DND-41 (cell line): ENCODE measurements around the gene CCSER2.
A peak's percentile ranks its signal among the peaks of the same experiment; 100 is the strongest.

ENCODE experiments used
- ATAC-seq: fragments of 200-7000 bp; cut with Tn5 transposase; 3 replicates; pipeline ENCODE4 v1.9.1; 2021; ENCODE audit warnings: low read depth; ENCODE audit not compliant: insufficient read depth
- DNase-seq: peaks from one replicate; pipeline ENCODE4 v3.0.0-alpha.2; 2020
- H2AFZ ChIP-seq: 2 replicates; pipeline ENCODE4 v1.6.0; 2012; ENCODE audit warnings: low read depth, low read length
- H3K27ac ChIP-seq: 2 replicates; pipeline ENCODE4 v1.5.1; 2012; ENCODE audit warnings: low read length, inconsistent platforms
- H3K27me3 ChIP-seq: fragments of 200-600 bp; sonication (generic); 2 replicates; pipeline ENCODE4 v1.6.0; 2012; ENCODE audit warnings: low read length, mild to moderate bottlenecking, inconsistent platforms; ENCODE audit not compliant: insufficient read depth, poor library complexity
- H3K36me3 ChIP-seq: 2 replicates; pipeline ENCODE4 v1.5.1; 2012; ENCODE audit warnings: low read length, inconsistent platforms; ENCODE audit not compliant: insufficient read depth
- H3K4me1 ChIP-seq: 2 replicates; pipeline ENCODE4 v1.5.1; 2012; ENCODE audit warnings: mild to moderate bottlenecking, low read length; ENCODE audit not compliant: insufficient read depth
- H3K4me2 ChIP-seq: 2 replicates; pipeline ENCODE4 v1.6.0; 2012; ENCODE audit warnings: mild to moderate bottlenecking, moderate library complexity, low read length, inconsistent platforms; ENCODE audit not compliant: insufficient read depth
- H3K4me3 ChIP-seq, 2 experiments: fragments of 200-600 bp in 1 of 2; shearing (Covaris generic) in 1 of 2; 2 replicates each; pipeline ENCODE4 v1.5.1; 2012 to 2016; ENCODE audit warnings: inconsistent platforms in 2 of 2, low read length in 2 of 2, mild to moderate bottlenecking in 2 of 2, low read depth in 1 of 2, moderate library complexity in 1 of 2
- H3K79me2 ChIP-seq: 2 replicates; pipeline ENCODE4 v1.6.0; 2012; ENCODE audit warnings: low read length, inconsistent platforms; ENCODE audit not compliant: insufficient read depth
- H3K9ac ChIP-seq: 2 replicates; pipeline ENCODE4 v1.6.0; 2012; ENCODE audit warnings: low read depth, mild to moderate bottlenecking, inconsistent platforms, low read length, moderate library complexity
- H3K9me3 ChIP-seq: 2 replicates; pipeline ENCODE4 v1.5.1; 2012; ENCODE audit warnings: low read length, moderate library complexity, mild to moderate bottlenecking, inconsistent platforms; ENCODE audit not compliant: insufficient read depth, severe bottlenecking
- H4K20me1 ChIP-seq: 2 replicates; pipeline ENCODE4 v1.6.0; 2012; ENCODE audit warnings: low read length; ENCODE audit not compliant: insufficient read depth
- EZH2 ChIP-seq: IDR thresholded peaks from 3 replicates; pipeline ENCODE4 v1.6.1; 2012; ENCODE audit warnings: borderline replicate concordance, low read depth, mild to moderate bottlenecking, moderate library complexity, low read length, inconsistent platforms; ENCODE audit not compliant: severe bottlenecking
- TF ChIP-seq, protein P1 (sequence below): IDR thresholded peaks from 2 replicates; pipeline ENCODE4 v1.5.1; 2012; ENCODE audit warnings: borderline replicate concordance, low read length, moderate library complexity, mild to moderate bottlenecking; ENCODE audit not compliant: poor library complexity, severe bottlenecking; ENCODE audit errors: extremely low read depth

CCSER2 gene

DNA sequence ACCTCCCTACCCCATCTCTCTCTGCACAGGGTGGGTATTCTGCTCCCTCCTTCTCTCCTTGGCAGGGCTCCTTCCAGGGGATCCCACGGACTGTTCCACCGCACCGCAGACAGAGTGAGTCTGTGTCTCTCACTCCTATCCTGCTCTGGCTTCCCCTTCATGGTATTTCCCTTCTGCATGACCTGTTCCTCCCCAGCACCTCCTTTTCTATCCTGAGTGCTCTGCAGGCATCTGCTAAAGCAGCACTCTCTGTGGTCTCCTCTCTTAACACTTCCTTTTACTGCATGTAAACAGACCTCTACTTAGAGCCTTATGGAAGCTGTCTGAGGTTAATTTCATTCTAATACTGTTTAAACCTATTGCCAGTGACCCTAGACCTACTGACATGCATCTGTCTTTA, 171.5 kb downstream of the CCSER2 start:
- H4K20me1 ChIP-seq, result peaks cover 9% of the 10 kb centered on the region; the same call in 1 of the 2 replicates
- no peaks in the 10 kb centered on the region for H3K27me3 ChIP-seq
- H3K36me3 ChIP-seq, result no peaks in the 10 kb centered on the region
- H2AFZ ChIP-seq, result no peak overlapping the region
- no peak overlapping the region for H3K4me3 ChIP-seq
- H3K9ac ChIP-seq, result no peak overlapping the region
- ATAC-seq (peak; percentile 73), DNase-seq (no peak)
- no peaks in the 10 kb centered on the region for H3K79me2 ChIP-seq
- H3K27ac ChIP-seq, result no peak overlapping the region
- no peak overlapping the region for H3K4me2 ChIP-seq
- no peaks in the 10 kb centered on the region for H3K9me3 ChIP-seq
- H3K4me1 ChIP-seq, result no peaks in the 10 kb centered on the region
- no peak for TF ChIP-seq EZH2
- TF ChIP-seq, protein P1, sequence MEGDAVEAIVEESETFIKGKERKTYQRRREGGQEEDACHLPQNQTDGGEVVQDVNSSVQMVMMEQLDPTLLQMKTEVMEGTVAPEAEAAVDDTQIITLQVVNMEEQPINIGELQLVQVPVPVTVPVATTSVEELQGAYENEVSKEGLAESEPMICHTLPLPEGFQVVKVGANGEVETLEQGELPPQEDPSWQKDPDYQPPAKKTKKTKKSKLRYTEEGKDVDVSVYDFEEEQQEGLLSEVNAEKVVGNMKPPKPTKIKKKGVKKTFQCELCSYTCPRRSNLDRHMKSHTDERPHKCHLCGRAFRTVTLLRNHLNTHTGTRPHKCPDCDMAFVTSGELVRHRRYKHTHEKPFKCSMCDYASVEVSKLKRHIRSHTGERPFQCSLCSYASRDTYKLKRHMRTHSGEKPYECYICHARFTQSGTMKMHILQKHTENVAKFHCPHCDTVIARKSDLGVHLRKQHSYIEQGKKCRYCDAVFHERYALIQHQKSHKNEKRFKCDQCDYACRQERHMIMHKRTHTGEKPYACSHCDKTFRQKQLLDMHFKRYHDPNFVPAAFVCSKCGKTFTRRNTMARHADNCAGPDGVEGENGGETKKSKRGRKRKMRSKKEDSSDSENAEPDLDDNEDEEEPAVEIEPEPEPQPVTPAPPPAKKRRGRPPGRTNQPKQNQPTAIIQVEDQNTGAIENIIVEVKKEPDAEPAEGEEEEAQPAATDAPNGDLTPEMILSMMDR, result no peak

- Histone ChIP-seq H4K20me1 (no peaks in the 10 kb centered on the region), H3K27ac (no peak overlapping the region), H3K36me3 (peaks cover 19% of the 10 kb centered on the region), H3K4me2 (no peak overlapping the region), H2AFZ (no peak overlapping the region), H3K4me3 (no peak overlapping the region), H3K9me3 (no peaks in the 10 kb centered on the region), H3K79me2 (no peaks in the 10 kb centered on the region), H3K9ac (no peak overlapping the region), H3K4me1 (no peaks in the 10 kb centered on the region), H3K27me3 (no peaks in the 10 kb centered on the region)
- TF ChIP-seq, protein P1, result no peak
- no peak for TF ChIP-seq EZH2
- ATAC-seq, result no peak
- no peak for DNase-seq
Measured at GRCh38 chr10:84510121-84510520, 181.7 kb downstream of the CCSER2 start.

- TF ChIP-seq EZH2, result no peak
- TF ChIP-seq, protein P1, result no peak
- Histone ChIP-seq H3K27ac (no peak overlapping the region), H2AFZ (no peak overlapping the region), H3K27me3 (no peaks in the 10 kb centered on the region), H3K9ac (no peak overlapping the region), H3K4me1 (no peaks in the 10 kb centered on the region), H3K79me2 (no peaks in the 10 kb centered on the region), H3K36me3 (peaks cover 19% of the 10 kb centered on the region), H3K4me2 (no peak overlapping the region), H3K9me3 (no peaks in the 10 kb centered on the region), H4K20me1 (no peaks in the 10 kb centered on the region), H3K4me3 (no peak overlapping the region)
- ATAC-seq, result no peak
- no peak for DNase-seq
Measured at GRCh38 chr10:84511106-84511505, 182.7 kb downstream of the CCSER2 start.

- no peak for DNase-seq
- Histone ChIP-seq H3K4me2 (no peak overlapping the region), H3K27me3 (no peaks in the 10 kb centered on the region), H3K36me3 (peaks cover 19% of the 10 kb centered on the region), H3K27ac (no peak overlapping the region), H3K79me2 (no peaks in the 10 kb centered on the region), H3K9ac (no peak overlapping the region), H4K20me1 (no peaks in the 10 kb centered on the region), H3K4me1 (no peaks in the 10 kb centered on the region), H3K4me3 (no peak overlapping the region), H2AFZ (no peak overlapping the region), H3K9me3 (no peaks in the 10 kb centered on the region)
- no peak for ATAC-seq
- TF ChIP-seq, protein P1, result no peak
- no peak for TF ChIP-seq EZH2
Measured at GRCh38 chr10:84511709-84512285, 183.4 kb downstream of the CCSER2 start.
